SH-SY5Y (cell line): ENCODE measurements around the gene SSBP3.
A peak's percentile ranks its signal among the peaks of the same experiment; 100 is the strongest.

Source experiments
- GATA2 ChIP-seq: IDR thresholded peaks from 2 replicates; pipeline ENCODE4 v1.6.1; 2011; ENCODE audit warnings: mild to moderate bottlenecking, low read depth, low read length
- GATA3 ChIP-seq: IDR thresholded peaks from 2 replicates; pipeline ENCODE4 v1.6.1; 2011; ENCODE audit warnings: low read depth, mild to moderate bottlenecking, low read length, moderate library complexity

SSBP3 gene

GRCh38 chr1:54338464-54338863 is 67.7 kb downstream of the SSBP3 start:
- TF ChIP-seq GATA3: no peak
- no peak for TF ChIP-seq GATA2

DNA sequence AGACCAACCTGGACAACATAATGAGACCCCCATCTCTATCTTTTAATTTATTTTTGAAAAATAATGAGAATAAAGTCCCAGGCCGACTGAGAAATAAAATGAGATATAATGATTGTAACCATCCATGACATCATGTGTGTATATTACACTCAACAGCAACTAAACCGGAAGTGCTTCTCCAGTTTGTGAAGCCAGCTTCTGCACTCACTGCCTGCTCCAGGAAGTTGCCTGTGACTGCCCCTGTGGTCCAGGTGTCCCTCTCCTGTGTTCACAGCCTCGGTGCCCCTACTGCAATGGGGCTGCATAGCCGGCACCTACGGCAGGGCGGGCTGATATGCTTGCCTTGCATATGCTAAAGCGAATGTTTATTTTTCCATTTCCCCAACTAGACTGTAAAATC is 68.3 kb downstream of the SSBP3 start:
- TF ChIP-seq GATA3 (no peak), GATA2 (no peak)

- no peak for TF ChIP-seq GATA3
- no peak for TF ChIP-seq GATA2
Observed at GRCh38 chr1:54337034-54337433, 69.2 kb downstream of the SSBP3 start.

- TF ChIP-seq GATA3 (no peak), GATA2 (no peak)
Observed at GRCh38 chr1:54336116-54336515, 70.1 kb downstream of the SSBP3 start.

- TF ChIP-seq GATA2 (no peak), GATA3 (no peak)
Observed at GRCh38 chr1:54335755-54336108, 70.5 kb downstream of the SSBP3 start.

DNA sequence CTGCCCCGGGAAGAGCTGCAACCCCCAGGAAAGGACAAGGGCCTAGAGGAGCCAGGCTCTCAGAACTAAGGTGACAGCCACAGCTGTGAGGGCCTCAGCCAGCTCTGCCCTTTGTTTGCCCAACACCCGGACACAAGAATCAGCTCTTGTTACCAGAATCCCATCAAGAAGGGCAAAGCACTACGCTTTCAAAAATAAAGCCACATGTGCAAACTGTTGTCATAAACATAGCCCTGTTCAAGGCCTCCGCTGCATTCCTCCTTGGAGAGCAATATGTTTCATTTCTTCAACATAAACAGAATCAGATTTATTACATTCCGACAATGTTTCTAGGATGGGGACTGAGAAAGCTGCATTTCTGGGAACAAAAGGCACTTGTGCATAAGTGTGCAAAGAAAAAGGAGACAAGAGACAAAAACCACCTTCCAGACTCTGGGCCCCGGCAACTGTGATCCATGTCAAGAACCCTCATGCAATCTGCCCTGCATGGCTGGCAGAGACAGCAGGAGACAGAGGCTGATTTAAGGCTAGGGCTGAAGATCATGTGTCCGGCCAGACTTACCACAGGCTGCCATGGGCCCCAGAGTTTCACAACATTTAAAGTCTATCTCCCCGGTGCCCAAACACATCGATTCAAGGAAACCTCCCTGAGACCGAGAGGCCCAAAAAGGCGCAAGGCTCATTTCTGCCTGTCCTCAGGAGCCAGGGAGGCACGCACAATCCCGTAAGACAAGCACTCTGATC is 71.0 kb downstream of the SSBP3 start:
- TF ChIP-seq GATA2: no peak

DNA sequence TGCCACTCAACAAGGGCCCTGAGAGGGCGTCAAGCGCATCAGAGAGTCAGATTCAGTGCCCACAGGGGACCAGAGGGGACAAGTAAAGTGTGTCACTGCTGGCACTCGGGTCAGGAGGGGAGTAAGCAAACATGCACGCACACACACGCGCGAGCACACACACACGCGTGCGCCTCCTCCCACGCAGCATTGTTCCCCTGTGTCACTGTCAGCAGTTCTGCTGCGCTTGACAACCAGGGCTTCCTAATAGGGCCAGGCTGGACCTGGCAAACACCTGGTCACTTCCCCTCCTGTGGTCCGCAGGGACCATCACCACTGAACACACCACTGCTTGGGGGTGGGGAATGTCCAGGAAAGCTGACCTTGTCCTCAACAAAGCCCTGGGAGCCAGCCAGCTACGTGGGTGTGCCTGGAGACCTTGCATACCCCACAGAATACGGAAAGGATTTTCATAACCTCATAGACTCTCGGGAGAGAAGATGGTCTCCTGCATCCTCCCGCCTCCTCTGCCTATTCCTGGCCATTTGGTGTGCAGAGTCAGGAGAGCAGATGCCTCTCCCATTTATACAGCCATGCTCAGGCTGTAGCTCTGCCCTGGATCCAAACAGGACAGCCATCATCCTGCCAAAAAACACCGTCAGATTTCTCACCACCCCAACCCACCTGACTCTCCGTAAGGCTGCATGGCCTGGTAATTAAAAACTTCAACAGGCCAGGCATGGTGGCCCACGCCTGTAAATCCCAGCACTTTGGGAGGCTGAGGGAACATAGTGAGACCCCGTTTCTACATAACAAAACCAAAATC is 73.2 kb downstream of the SSBP3 start:
- TF ChIP-seq GATA3 (no peak), GATA2 (no peak)

DNA sequence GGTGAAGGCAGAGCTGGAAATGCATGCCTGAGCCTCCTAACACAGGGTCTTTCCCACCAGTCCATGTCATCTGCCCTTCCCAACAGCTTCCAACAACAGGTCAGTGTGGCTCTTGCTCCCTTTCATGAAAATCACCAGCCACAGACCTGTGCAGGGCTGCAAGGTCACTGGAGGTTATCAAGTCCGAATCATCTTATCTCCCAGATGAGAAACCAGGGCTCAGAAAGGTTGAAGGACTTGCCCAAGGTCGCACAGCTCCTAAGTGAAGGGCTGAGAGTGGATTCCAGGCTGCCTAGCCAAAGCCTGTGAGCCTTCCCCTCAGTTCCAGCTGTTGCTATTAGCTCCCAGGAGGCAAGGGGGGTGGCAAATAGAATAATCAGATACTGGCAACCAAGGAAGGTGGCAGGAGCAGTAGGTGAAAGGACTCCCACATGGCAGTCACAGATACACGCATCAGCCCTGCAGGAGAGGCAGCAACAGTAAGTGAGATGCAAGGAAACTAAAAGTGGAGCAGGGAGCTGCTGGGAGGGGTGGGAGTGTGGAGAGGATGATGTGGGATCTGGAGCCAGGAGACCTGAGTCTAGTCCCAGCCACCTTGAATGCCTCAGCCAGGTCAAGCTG is 74.2 kb downstream of the SSBP3 start:
- TF ChIP-seq GATA3 (no peak), GATA2 (peak; percentile 58)

GRCh38 chr1:54331091-54331772 is 75.0 kb downstream of the SSBP3 start:
- TF ChIP-seq GATA3 (no peak), GATA2 (no peak)

- no peak for TF ChIP-seq GATA2
- TF ChIP-seq GATA3: no peak
Observed at GRCh38 chr1:54329312-54330003, 76.7 kb downstream of the SSBP3 start.

GRCh38 chr1:54328066-54328636 is 78.0 kb downstream of the SSBP3 start:
- no peak for TF ChIP-seq GATA2
- TF ChIP-seq GATA3: no peak

GRCh38 chr1:54327386-54328065 is 78.7 kb downstream of the SSBP3 start:
- TF ChIP-seq GATA2 (no peak), GATA3 (no peak)
